HCT116 (cell line): ENCODE measurements around the gene DIS3L2. TPM values are rescaled to one million over a fixed set of nuclear protein-coding genes. Genes with fewer than 3 reads are reported as not detected.

ENCODE experiments used
- ATAC-seq: fragments of 200-7000 bp; cut with Tn5 transposase; 2 replicates; pipeline ENCODE4 v1.9.1; 2020; ENCODE audit warnings: mild to moderate bottlenecking, moderate library complexity
- BruUV-seq: library from RNA; stranded (reverse); fragments of 400-500 nt; replicated peaks from 2 replicates; lab custom pipeline; 2021; lab: Mats Ljungman, UMichigan
- CTCF ChIA-PET: fragments of 300-600 bp; sonication (Branson Sonifier 250); formaldehyde crosslinking; loops from one replicate; lab custom pipeline; 2021; ENCODE audit warnings: antibody characterized with exemption; lab: Charles Lee
- POLR2A ChIA-PET: fragments of 300-600, 350-600 bp; sonication (Branson Sonifier 250); formaldehyde crosslinking; loops from one replicate; lab custom pipeline; 2021; ENCODE audit warnings: antibody characterized with exemption; lab: Charles Lee
- RAD21 ChIA-PET, 2 experiments: fragments of 300-600 bp; sonication (Branson Sonifier 250); formaldehyde crosslinking; loops; one replicate each; lab custom pipeline; 2023; ENCODE audit warnings: low total read pairs in 2 of 2; ENCODE audit not compliant: uncharacterized antibody in 2 of 2, unreplicated experiment in 2 of 2, low non-redundant PET in 1 of 2; lab: Charles Lee
- DNase-seq: peaks from one replicate; pipeline ENCODE4 v3.0.0-alpha.2; 2010; ENCODE audit warnings: low read depth, low spot score
- H2AFZ ChIP-seq: fragments of 200-600 bp; shearing (Covaris generic), sonication (generic); 2 replicates; pipeline ENCODE4 v1.6.1; 2017; ENCODE audit warnings: low read depth, mixed run types, mixed read lengths, antibody characterized with exemption, low read length; ENCODE audit not compliant: poor library complexity, severe bottlenecking
- H3K27ac ChIP-seq: 2 replicates; pipeline ENCODE4 v1.5.1; 2012; ENCODE audit warnings: low read depth, low read length
- H3K27me3 ChIP-seq: fragments of 200-600 bp; sonication (generic); 2 replicates; pipeline ENCODE4 v1.6.1; 2016; ENCODE audit warnings: mixed run types, low read length, mixed read lengths; ENCODE audit not compliant: insufficient read depth
- H3K36me3 ChIP-seq, 2 experiments: fragments of 200-500 bp in 1 of 2; fragments of 200-600 bp in 1 of 2; sonication (Bioruptor generic) in 1 of 2; sonication (generic) in 1 of 2; 2 replicates each; pipeline versions ENCODE4 v1.5.1 to v1.6.1; 2014 to 2016; ENCODE audit warnings: low read length in 2 of 2, inconsistent platforms in 1 of 2, mixed read lengths in 1 of 2, mixed run types in 1 of 2; ENCODE audit not compliant: insufficient read depth in 2 of 2, control insufficient read depth in 1 of 2
- H3K4me1 ChIP-seq, 2 experiments: fragments of 200-600 bp in 1 of 2; sonication (generic) in 1 of 2; 2 replicates each; pipeline versions ENCODE4 v1.5.1 to v1.6.1; 2012 to 2017; ENCODE audit warnings: low read length in 2 of 2, inconsistent platforms in 1 of 2, mild to moderate bottlenecking in 1 of 2, mixed read lengths in 1 of 2, mixed run types in 1 of 2, moderate library complexity in 1 of 2; ENCODE audit not compliant: insufficient read depth in 2 of 2, control insufficient read depth in 1 of 2
- H3K4me2 ChIP-seq: fragments of 200-600 bp; sonication (generic); 2 replicates; pipeline ENCODE4 v1.6.1; 2017; ENCODE audit warnings: mixed run types, low read length, mixed read lengths
- H3K4me3 ChIP-seq, 2 experiments: fragments of 200-600 bp in 1 of 2; sonication (generic) in 1 of 2; replicated peaks in 1 of 2; 2 replicates each; pipeline ENCODE4 v1.5.1; 2011 to 2016; ENCODE audit warnings: low read length in 2 of 2, control low read depth in 1 of 2, low read depth in 1 of 2, mild to moderate bottlenecking in 1 of 2, mixed read lengths in 1 of 2, mixed run types in 1 of 2
- H3K79me2 ChIP-seq: fragments of 200-600 bp; sonication (generic); 2 replicates; pipeline ENCODE4 v1.6.1; 2017; ENCODE audit warnings: mild to moderate bottlenecking, mixed run types, low read length, moderate library complexity, mixed read lengths; ENCODE audit not compliant: insufficient read depth
- H3K9ac ChIP-seq: fragments of 200-600 bp; sonication (generic); 2 replicates; pipeline ENCODE4 v1.6.1; 2016; ENCODE audit warnings: low read length, mixed read lengths
- H3K9me2 ChIP-seq: fragments of 200-600 bp; sonication (generic), shearing (Covaris generic); 2 replicates; pipeline ENCODE4 v1.6.1; 2017; ENCODE audit warnings: mixed run types, mild to moderate bottlenecking, moderate library complexity; ENCODE audit not compliant: insufficient read depth
- H3K9me3 ChIP-seq, 2 experiments: fragments of 200-500 bp in 1 of 2; fragments of 200-600 bp in 1 of 2; sonication (Bioruptor generic) in 1 of 2; sonication (generic) in 1 of 2; 2 replicates each; pipeline ENCODE4 v1.6.1; 2014 to 2017; ENCODE audit warnings: low read length in 2 of 2, mixed read lengths in 2 of 2, inconsistent platforms in 1 of 2, low read depth in 1 of 2, mild to moderate bottlenecking in 1 of 2, mixed run types in 1 of 2, moderate library complexity in 1 of 2; ENCODE audit not compliant: control insufficient read depth in 1 of 2, insufficient read depth in 1 of 2
- H4K20me1 ChIP-seq: fragments of 200-600 bp; sonication (generic), shearing (Covaris generic); 2 replicates; pipeline ENCODE4 v1.6.1; 2017; ENCODE audit warnings: mixed run types, mild to moderate bottlenecking, moderate library complexity; ENCODE audit not compliant: insufficient read depth
- CBX3 ChIP-seq: IDR thresholded peaks from 2 replicates; pipeline ENCODE4 v1.6.1; 2012; ENCODE audit warnings: low read depth
- CEBPB ChIP-seq: IDR thresholded peaks from 2 replicates; pipeline ENCODE4 v1.6.1; 2012; ENCODE audit warnings: low read depth
- EGR1 ChIP-seq: IDR thresholded peaks from 2 replicates; pipeline ENCODE4 v1.6.1; 2012; ENCODE audit warnings: low read depth
- ELF1 ChIP-seq: IDR thresholded peaks from 2 replicates; pipeline ENCODE4 v1.6.1; 2012; ENCODE audit warnings: low read depth, borderline replicate concordance
- RAD21 ChIP-seq: IDR thresholded peaks from 2 replicates; pipeline ENCODE4 v1.6.1; 2012; ENCODE audit warnings: low read depth, mild to moderate bottlenecking
- SIN3A ChIP-seq: IDR thresholded peaks from 2 replicates; pipeline ENCODE4 v1.6.1; 2012; ENCODE audit warnings: low read depth
- SP1 ChIP-seq: IDR thresholded peaks from 2 replicates; pipeline ENCODE4 v1.6.1; 2012; ENCODE audit warnings: low read depth
- YY1 ChIP-seq: IDR thresholded peaks from 2 replicates; pipeline ENCODE4 v1.6.1; 2011; ENCODE audit warnings: low read length, low read depth, moderate library complexity, mild to moderate bottlenecking; ENCODE audit not compliant: insufficient replicate concordance; ENCODE audit errors: extremely low read depth
- intact Hi-C: fragments of 100-400 bp; cut with micrococcal nuclease; formaldehyde crosslinking; loops from 2 replicates; pipeline ENCODE4 v1.10.0; 2022
- total RNA-seq: library from RNA; stranded (reverse); gene quantifications from one replicate; pipeline ENCODE4 v1.2.1, GENCODE V29; 2021; ENCODE audit not compliant: unreplicated experiment
- TF ChIP-seq, protein P1 (sequence below): IDR thresholded peaks from 2 replicates; pipeline ENCODE4 v1.6.1; 2012; ENCODE audit warnings: low read depth
- TF ChIP-seq, protein P2 (sequence below): IDR thresholded peaks from 2 replicates; pipeline ENCODE4 v1.6.1; 2012
- TF ChIP-seq, protein P3 (sequence below): IDR thresholded peaks from 2 replicates; pipeline ENCODE4 v1.6.1; 2012
- TF ChIP-seq, protein P4 (sequence below), 3 experiments: fragments of 200-600 bp in 1 of 3; sonication (generic) in 1 of 3; IDR thresholded peaks in 2 of 3; conservative IDR thresholded peaks in 1 of 3; 2 replicates each; pipeline ENCODE4 v1.5.1; 2012 to 2017; ENCODE audit warnings: low read depth in 2 of 3, low read length in 2 of 3, antibody characterized with exemption in 1 of 3, borderline replicate concordance in 1 of 3, control low read depth in 1 of 3, mild to moderate bottlenecking in 1 of 3, mixed read lengths in 1 of 3, mixed run types in 1 of 3, moderate library complexity in 1 of 3; ENCODE audit not compliant: insufficient read depth in 1 of 3

The DIS3L2 gene
- total RNA-seq, 1 experiment from 2014 or later, result 42.5 TPM

DNA sequence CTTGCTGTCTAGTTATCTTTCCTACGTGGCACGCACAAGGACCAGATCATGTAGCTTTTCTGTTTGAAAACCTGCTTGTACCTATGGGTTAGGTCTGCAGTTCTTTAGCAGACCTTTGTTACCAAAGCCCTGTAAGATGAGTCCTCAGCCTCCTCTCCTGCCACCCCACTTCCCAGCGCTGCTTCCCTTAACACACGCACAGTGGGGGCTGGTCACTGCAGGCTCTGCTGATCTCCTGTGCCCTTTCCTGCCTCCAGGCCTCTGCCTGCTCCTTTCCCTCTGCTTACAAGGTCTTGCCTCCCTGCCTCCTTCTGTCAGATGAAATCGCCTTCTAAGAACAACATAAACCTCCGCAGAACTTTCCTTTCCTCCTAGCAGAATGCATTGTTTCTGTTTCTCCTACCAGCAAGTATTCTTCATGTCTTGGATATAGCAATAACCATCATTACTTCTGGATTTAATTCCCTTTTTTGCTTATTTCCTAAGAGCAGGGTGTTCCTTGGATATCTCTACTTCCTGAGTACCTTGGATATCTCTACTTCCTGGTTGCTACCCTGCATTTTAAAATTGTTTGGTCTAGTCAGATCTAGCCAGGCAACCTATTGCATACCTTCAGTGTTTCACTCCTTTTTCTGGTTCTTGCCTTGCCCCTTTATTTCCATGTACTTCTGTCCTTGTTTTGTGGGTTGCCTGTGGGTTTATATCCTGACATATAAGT is 257.4 kb downstream of the DIS3L2 start:
- TF ChIP-seq EGR1, result no peak
- TF ChIP-seq, protein P1, sequence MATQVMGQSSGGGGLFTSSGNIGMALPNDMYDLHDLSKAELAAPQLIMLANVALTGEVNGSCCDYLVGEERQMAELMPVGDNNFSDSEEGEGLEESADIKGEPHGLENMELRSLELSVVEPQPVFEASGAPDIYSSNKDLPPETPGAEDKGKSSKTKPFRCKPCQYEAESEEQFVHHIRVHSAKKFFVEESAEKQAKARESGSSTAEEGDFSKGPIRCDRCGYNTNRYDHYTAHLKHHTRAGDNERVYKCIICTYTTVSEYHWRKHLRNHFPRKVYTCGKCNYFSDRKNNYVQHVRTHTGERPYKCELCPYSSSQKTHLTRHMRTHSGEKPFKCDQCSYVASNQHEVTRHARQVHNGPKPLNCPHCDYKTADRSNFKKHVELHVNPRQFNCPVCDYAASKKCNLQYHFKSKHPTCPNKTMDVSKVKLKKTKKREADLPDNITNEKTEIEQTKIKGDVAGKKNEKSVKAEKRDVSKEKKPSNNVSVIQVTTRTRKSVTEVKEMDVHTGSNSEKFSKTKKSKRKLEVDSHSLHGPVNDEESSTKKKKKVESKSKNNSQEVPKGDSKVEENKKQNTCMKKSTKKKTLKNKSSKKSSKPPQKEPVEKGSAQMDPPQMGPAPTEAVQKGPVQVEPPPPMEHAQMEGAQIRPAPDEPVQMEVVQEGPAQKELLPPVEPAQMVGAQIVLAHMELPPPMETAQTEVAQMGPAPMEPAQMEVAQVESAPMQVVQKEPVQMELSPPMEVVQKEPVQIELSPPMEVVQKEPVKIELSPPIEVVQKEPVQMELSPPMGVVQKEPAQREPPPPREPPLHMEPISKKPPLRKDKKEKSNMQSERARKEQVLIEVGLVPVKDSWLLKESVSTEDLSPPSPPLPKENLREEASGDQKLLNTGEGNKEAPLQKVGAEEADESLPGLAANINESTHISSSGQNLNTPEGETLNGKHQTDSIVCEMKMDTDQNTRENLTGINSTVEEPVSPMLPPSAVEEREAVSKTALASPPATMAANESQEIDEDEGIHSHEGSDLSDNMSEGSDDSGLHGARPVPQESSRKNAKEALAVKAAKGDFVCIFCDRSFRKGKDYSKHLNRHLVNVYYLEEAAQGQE, result no peak
- TF ChIP-seq SP1, result no peak
- TF ChIP-seq, protein P2, sequence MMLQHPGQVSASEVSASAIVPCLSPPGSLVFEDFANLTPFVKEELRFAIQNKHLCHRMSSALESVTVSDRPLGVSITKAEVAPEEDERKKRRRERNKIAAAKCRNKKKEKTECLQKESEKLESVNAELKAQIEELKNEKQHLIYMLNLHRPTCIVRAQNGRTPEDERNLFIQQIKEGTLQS, result no peak
- TF ChIP-seq RAD21, result no peak
- no peak for TF ChIP-seq CBX3
- TF ChIP-seq SIN3A, result no peak
- TF ChIP-seq YY1, result no peak
- TF ChIP-seq, protein P3, sequence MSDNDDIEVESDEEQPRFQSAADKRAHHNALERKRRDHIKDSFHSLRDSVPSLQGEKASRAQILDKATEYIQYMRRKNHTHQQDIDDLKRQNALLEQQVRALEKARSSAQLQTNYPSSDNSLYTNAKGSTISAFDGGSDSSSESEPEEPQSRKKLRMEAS, result no peak
- no peak for TF ChIP-seq ELF1
- TF ChIP-seq, protein P4, sequence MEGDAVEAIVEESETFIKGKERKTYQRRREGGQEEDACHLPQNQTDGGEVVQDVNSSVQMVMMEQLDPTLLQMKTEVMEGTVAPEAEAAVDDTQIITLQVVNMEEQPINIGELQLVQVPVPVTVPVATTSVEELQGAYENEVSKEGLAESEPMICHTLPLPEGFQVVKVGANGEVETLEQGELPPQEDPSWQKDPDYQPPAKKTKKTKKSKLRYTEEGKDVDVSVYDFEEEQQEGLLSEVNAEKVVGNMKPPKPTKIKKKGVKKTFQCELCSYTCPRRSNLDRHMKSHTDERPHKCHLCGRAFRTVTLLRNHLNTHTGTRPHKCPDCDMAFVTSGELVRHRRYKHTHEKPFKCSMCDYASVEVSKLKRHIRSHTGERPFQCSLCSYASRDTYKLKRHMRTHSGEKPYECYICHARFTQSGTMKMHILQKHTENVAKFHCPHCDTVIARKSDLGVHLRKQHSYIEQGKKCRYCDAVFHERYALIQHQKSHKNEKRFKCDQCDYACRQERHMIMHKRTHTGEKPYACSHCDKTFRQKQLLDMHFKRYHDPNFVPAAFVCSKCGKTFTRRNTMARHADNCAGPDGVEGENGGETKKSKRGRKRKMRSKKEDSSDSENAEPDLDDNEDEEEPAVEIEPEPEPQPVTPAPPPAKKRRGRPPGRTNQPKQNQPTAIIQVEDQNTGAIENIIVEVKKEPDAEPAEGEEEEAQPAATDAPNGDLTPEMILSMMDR (IDR thresholded peaks at IDR 0.05 in 2 of 3, conservative IDR thresholded peaks at IDR 0.05 in 1 of 3; ENCODE audit: borderline replicate concordance in 1 of 3, insufficient read depth in 1 of 3, low read depth in 2 of 3, low read length in 2 of 3), result no peak
- TF ChIP-seq CEBPB, result no peak
- RAD21 ChIA-PET, result no interaction called here

More for the DNA sequence above, 257.4 kb downstream of the DIS3L2 start:
- intact Hi-C loops, result no loop called here
- Histone ChIP-seq H2AFZ (no peak overlapping the region), H3K9ac (no peak overlapping the region), H3K4me1 (no peaks in the 10 kb centered on the region), H4K20me1 (no peaks in the 10 kb centered on the region), H3K79me2 (no peaks in the 10 kb centered on the region), H3K36me3 (no peaks in the 10 kb centered on the region), H3K4me2 (no peak overlapping the region), H3K27me3 (no peaks in the 10 kb centered on the region), H3K9me2 (no peaks in the 10 kb centered on the region), H3K9me3 (no peaks in the 10 kb centered on the region), H3K4me3 (no peak overlapping the region), H3K27ac (no peak overlapping the region)
- DNase-seq (no peak), ATAC-seq (no peak)
- BruUV-seq, result no TSS peak
- ChIA-PET POLR2A (no interaction called here), CTCF (no interaction called here)
